CD14-positive monocyte (primary cell): ENCODE measurements around the gene ATXN7L1. TPM values are rescaled to one million over a fixed set of nuclear protein-coding genes. Genes with fewer than 3 reads are reported as not detected.

Source experiments
- DNase-seq, 3 donors: peaks; one replicate each; pipeline ENCODE4 v3.0.0-alpha.2; 2011 to 2022
- H2AFZ ChIP-seq: 2 replicates; pipeline ENCODE4 v1.6.0; 2012; ENCODE audit warnings: mild to moderate bottlenecking, low read depth, low read length, inconsistent platforms; ENCODE audit not compliant: insufficient read depth, poor library complexity, severe bottlenecking
- H3K27ac ChIP-seq, 2 donors: 1 replicate in 1 of 2; 2 replicates in 1 of 2; pipeline ENCODE4 v1.5.1; 2012 to 2013; ENCODE audit warnings: low read length in 2 of 2, control low read depth in 1 of 2, inconsistent platforms in 1 of 2, low read depth in 1 of 2, mild to moderate bottlenecking in 1 of 2
- H3K27me3 ChIP-seq, 2 donors: one replicate each; pipeline versions ENCODE4 v1.6.0 to v1.6.1; 2011 to 2013; ENCODE audit warnings: low read length in 2 of 2; ENCODE audit not compliant: control insufficient read depth in 2 of 2, insufficient read depth in 2 of 2
- H3K36me3 ChIP-seq, 2 donors: replicated peaks in 1 of 2; 1 replicate in 1 of 2; 2 replicates in 1 of 2; pipeline versions ENCODE4 v1.5.1 to v1.6.1; 2012 to 2013; ENCODE audit warnings: low read length in 2 of 2, control low read depth in 1 of 2, inconsistent platforms in 1 of 2, mild to moderate bottlenecking in 1 of 2; ENCODE audit not compliant: insufficient read depth in 2 of 2, control insufficient read depth in 1 of 2
- H3K4me1 ChIP-seq, 2 donors: 1 replicate in 1 of 2; 2 replicates in 1 of 2; pipeline versions ENCODE4 v1.5.1 to v1.6.1; 2012 to 2013; ENCODE audit warnings: low read length in 2 of 2, control low read depth in 1 of 2, inconsistent platforms in 1 of 2, mild to moderate bottlenecking in 1 of 2, moderate library complexity in 1 of 2; ENCODE audit not compliant: insufficient read depth in 2 of 2, control insufficient read depth in 1 of 2
- H3K4me2 ChIP-seq: replicated peaks from 2 replicates; pipeline ENCODE3; 2012; ENCODE audit warnings: low read length, moderate library complexity, mild to moderate bottlenecking; ENCODE audit not compliant: poor library complexity, severe bottlenecking; ENCODE audit errors: extremely low read depth
- H3K4me3 ChIP-seq, 3 experiments: fragments of 200-600 bp in 1 of 3; sonication (generic) in 1 of 3; replicated peaks in 1 of 3; 1 replicate in 2 of 3; 2 replicates in 1 of 3; pipeline ENCODE4 v1.5.1; 2011 to 2013; ENCODE audit warnings: low read length in 3 of 3, mild to moderate bottlenecking in 3 of 3, control low read depth in 2 of 3, low read depth in 2 of 3, inconsistent platforms in 1 of 3, moderate library complexity in 1 of 3
- H3K79me2 ChIP-seq: 2 replicates; pipeline ENCODE4 v1.6.0; 2012; ENCODE audit warnings: mild to moderate bottlenecking, control low read depth, inconsistent platforms, low read length, moderate library complexity; ENCODE audit not compliant: insufficient read depth
- H3K9ac ChIP-seq: 2 replicates; pipeline ENCODE4 v1.6.0; 2017; ENCODE audit warnings: low read length, mild to moderate bottlenecking; ENCODE audit not compliant: insufficient read depth, poor library complexity, severe bottlenecking
- H3K9me3 ChIP-seq, 2 donors: replicated peaks in 1 of 2; 1 replicate in 1 of 2; 2 replicates in 1 of 2; pipeline versions ENCODE4 v1.5.1 to v1.6.1; 2012 to 2013; ENCODE audit warnings: low read length in 2 of 2, control low read depth in 1 of 2; ENCODE audit not compliant: control insufficient read depth in 1 of 2, insufficient read depth in 1 of 2
- H4K20me1 ChIP-seq: 2 replicates; pipeline ENCODE4 v1.6.0; 2012; ENCODE audit warnings: mild to moderate bottlenecking, low read length, control low read depth, moderate library complexity; ENCODE audit not compliant: insufficient read depth
- H3K27ac Mint-ChIP-seq, 7 donors: one replicate each; pipeline ENCODE4 v1.8.0; 2020; ENCODE audit warnings: mild to moderate bottlenecking in 7 of 7, mixed read lengths in 7 of 7, moderate library complexity in 6 of 7, inconsistent platforms in 2 of 7
- H3K27me3 Mint-ChIP-seq, 3 donors: one replicate each; pipeline ENCODE4 v1.8.0; 2021 to 2022; ENCODE audit warnings: low read depth in 3 of 3, mild to moderate bottlenecking in 3 of 3, mixed read lengths in 3 of 3, moderate library complexity in 3 of 3, inconsistent platforms in 1 of 3
- H3K36me3 Mint-ChIP-seq, 2 donors: one replicate each; pipeline ENCODE4 v1.8.0; 2020; ENCODE audit warnings: mixed read lengths in 2 of 2, inconsistent platforms in 1 of 2, mild to moderate bottlenecking in 1 of 2
- H3K4me1 Mint-ChIP-seq: one replicate; pipeline ENCODE4 v1.8.0; 2020; ENCODE audit warnings: mild to moderate bottlenecking, mixed read lengths
- H3K4me3 Mint-ChIP-seq, 2 donors: one replicate each; pipeline ENCODE4 v1.8.0; 2020; ENCODE audit warnings: mild to moderate bottlenecking in 2 of 2, mixed read lengths in 2 of 2, moderate library complexity in 1 of 2
- H3K9me3 Mint-ChIP-seq, 7 donors: one replicate each; pipeline ENCODE4 v1.8.0; 2020 to 2022; ENCODE audit warnings: mixed read lengths in 7 of 7, mild to moderate bottlenecking in 6 of 7, moderate library complexity in 6 of 7, inconsistent platforms in 2 of 7
- WGBS: methylation state at CpG from one replicate; pipeline ENCODE4 v1.1.5; 2013; ENCODE audit warnings: missing lambda C conversion rate; ENCODE audit not compliant: insufficient coverage; 5-methylcytosine and 5-hydroxymethylcytosine counted together
- intact Hi-C, 2 donors: fragments of 100-400 bp; cut with micrococcal nuclease; formaldehyde crosslinking; loops; one replicate each; pipeline versions ENCODE4 v1.15.0 to v1.15.1; 2023
- polyA plus RNA-seq, 3 donors: library from polyadenylated mRNA; depleted of rRNA in 1 of 3; unstranded in 2 of 3; stranded (reverse) in 1 of 3; fragments of 300-500 nt in 2 of 3; fragments of >200 nt in 1 of 3; fragmentation: Illumina TruSeq in 2 of 3; gene quantifications; 1 replicate in 2 of 3; 2 replicates in 1 of 3; pipeline ENCODE4 v1.2.3, GENCODE V29; 2012 to 2021
- TF ChIP-seq, protein P1 (sequence below): fragments of 200-600 bp; IDR thresholded peaks from one replicate; pipeline ENCODE4 v1.8.0; 2022; ENCODE audit warnings: antibody characterized with exemption, mild to moderate bottlenecking

ATXN7L1 gene
- polyA plus RNA-seq, 3 donors, result 4.5 to 12.2 (median 11.2) TPM

DNA sequence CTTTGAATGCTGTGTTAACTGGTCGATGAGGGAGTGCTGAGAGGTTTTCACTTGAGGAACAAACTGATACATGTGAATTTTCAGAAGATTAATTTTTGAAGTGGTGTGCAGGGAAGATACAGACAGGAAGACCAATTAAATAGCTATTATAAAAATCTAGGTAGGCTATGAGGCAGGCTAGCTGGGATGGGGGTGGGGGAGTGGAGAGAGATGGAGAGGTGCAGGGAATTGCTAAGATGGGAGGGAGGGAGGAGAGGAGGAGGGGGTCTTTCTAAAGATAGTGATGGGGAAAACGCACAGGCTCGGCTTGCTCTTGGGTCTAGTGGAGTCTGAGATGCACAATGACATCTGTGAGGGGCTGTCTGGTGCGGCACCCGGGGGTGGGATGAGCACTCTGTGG is 15.2 kb downstream of the ATXN7L1 start:
- 95% methylated on average over 5 of the region's 5 CpGs for whole genome bisulfite sequencing
- no peak for DNase-seq
- H3K27ac Mint-ChIP-seq, result peak overlapping the region in 1 of 7 donors; percentile 10

DNA sequence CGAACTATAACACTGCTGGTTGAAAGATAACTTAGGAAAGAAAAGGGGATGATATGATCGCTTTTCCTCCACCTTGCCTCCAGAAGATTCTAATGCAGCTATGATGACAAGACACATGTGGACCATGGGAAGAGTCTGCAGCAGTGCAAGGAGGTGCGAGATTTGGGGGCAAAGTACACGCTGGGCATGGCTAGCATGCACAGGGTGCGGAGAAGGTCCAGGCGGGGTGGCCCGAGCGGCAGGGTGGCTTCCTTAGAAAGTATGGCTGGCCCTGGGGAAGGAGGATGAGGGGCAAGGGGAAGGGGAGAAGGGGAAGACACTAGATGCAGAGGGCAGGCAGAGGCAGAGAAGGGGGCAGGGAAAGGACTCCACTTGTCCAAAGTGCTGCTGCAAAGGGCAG is 15.6 kb downstream of the ATXN7L1 start:
- WGBS, result 95% methylated on average over 7 of the region's 8 CpGs
- Histone ChIP-seq H3K4me1 (no peaks in the 10 kb centered on the region), H3K4me3 (no peak overlapping the region), H3K27ac (no peak overlapping the region), H3K9me3 (no peaks in the 10 kb centered on the region), H3K4me2 (no peak overlapping the region), H4K20me1 (peaks cover 19% of the 10 kb centered on the region), H3K79me2 (no peaks in the 10 kb centered on the region), H3K27me3 (no peaks in the 10 kb centered on the region), H3K36me3 (peaks cover 0 to 2% of the 10 kb centered on the region in 2 donors), H2AFZ (no peak overlapping the region), H3K9ac (no peak overlapping the region)
- H3K4me1 Mint-ChIP-seq, result peaks cover 11% of the 10 kb centered on the region
- intact Hi-C loops, result no loop called here
- no peaks in the 10 kb centered on the region for H3K27me3 Mint-ChIP-seq
- H3K9me3 Mint-ChIP-seq, result peaks cover 0 to 2% (median 0%) of the 10 kb centered on the region in 7 donors
- no peak for DNase-seq
- peak overlapping the region in 1 of 7 donors; percentile 16 for H3K27ac Mint-ChIP-seq
- H3K36me3 Mint-ChIP-seq, result peaks cover 4 to 8% of the 10 kb centered on the region in 2 donors
- no peak overlapping the region for H3K4me3 Mint-ChIP-seq
- TF ChIP-seq, protein P1, sequence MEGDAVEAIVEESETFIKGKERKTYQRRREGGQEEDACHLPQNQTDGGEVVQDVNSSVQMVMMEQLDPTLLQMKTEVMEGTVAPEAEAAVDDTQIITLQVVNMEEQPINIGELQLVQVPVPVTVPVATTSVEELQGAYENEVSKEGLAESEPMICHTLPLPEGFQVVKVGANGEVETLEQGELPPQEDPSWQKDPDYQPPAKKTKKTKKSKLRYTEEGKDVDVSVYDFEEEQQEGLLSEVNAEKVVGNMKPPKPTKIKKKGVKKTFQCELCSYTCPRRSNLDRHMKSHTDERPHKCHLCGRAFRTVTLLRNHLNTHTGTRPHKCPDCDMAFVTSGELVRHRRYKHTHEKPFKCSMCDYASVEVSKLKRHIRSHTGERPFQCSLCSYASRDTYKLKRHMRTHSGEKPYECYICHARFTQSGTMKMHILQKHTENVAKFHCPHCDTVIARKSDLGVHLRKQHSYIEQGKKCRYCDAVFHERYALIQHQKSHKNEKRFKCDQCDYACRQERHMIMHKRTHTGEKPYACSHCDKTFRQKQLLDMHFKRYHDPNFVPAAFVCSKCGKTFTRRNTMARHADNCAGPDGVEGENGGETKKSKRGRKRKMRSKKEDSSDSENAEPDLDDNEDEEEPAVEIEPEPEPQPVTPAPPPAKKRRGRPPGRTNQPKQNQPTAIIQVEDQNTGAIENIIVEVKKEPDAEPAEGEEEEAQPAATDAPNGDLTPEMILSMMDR, result no peak

More for the DNA sequence above, 15.2 kb downstream of the ATXN7L1 start:
- peaks cover 0 to 2% (median 0%) of the 10 kb centered on the region in 7 donors for H3K9me3 Mint-ChIP-seq
- peaks cover 8 to 11% of the 10 kb centered on the region in 2 donors for H3K36me3 Mint-ChIP-seq
- no peak overlapping the region for H3K9ac ChIP-seq
- TF ChIP-seq, protein P1, result no peak
- H3K4me3 Mint-ChIP-seq, result no peak overlapping the region
- no peaks in the 10 kb centered on the region for H3K27me3 Mint-ChIP-seq
- H3K4me1 ChIP-seq, result no peaks in the 10 kb centered on the region
- H3K9me3 ChIP-seq, result no peaks in the 10 kb centered on the region
- peaks cover 2 to 6% of the 10 kb centered on the region in 2 donors for H3K36me3 ChIP-seq
- intact Hi-C loops, result no loop called here
- H3K27ac ChIP-seq, result no peak overlapping the region
- H2AFZ ChIP-seq, result no peak overlapping the region
- no peak overlapping the region for H3K4me3 ChIP-seq
- peaks cover 11% of the 10 kb centered on the region for H3K4me1 Mint-ChIP-seq
- no peaks in the 10 kb centered on the region for H3K27me3 ChIP-seq
- peaks cover 20% of the 10 kb centered on the region for H4K20me1 ChIP-seq
- peaks cover 3% of the 10 kb centered on the region for H3K79me2 ChIP-seq
- no peak overlapping the region for H3K4me2 ChIP-seq
